ENCODE results near the gene CSNK1D. TPM values are rescaled to one million over a fixed set of nuclear protein-coding genes. Genes with fewer than 3 reads are reported as not detected.

Gene CSNK1D
- total RNA-seq, 6 experiments from 2014 or later, result 116 to 128 (median 118) TPM

- Mint-ChIP-seq H3K4me1 (ENCODE audit: low read depth) (peaks cover 67% of the 10 kb centered on the region), H3K27ac (0 out of 2 replicates have a peak overlapping the region, but pooled peaks have one; percentile 42), H3K27me3 (ENCODE audit: insufficient read depth) (peaks cover 12% of the 10 kb centered on the region), H3K4me3 (peak overlapping the region; percentile 11; the same call in 1 of the 2 replicates), H3K36me3 (ENCODE audit: low read depth) (peaks cover 36% of the 10 kb centered on the region), H3K9me3 (no peaks in the 10 kb centered on the region)
- no peak for DNase-seq
- TF ChIP-seq CTCF (IDR thresholded peaks at IDR 0.05), result no peak
These were observed 2.8 kb downstream of the CSNK1D start for GRCh38 chr17:82270651-82271050.

- peaks cover 69% of the 10 kb centered on the region for H3K4me1 Mint-ChIP-seq (ENCODE audit: low read depth)
- H3K4me3 Mint-ChIP-seq, result peak overlapping the region; percentile 11; the same call in 1 of the 2 replicates
- no peaks in the 10 kb centered on the region for H3K9me3 Mint-ChIP-seq
- 0 out of 2 replicates have a peak, but pooled peaks have one; percentile 6 for TF ChIP-seq CTCF (IDR thresholded peaks at IDR 0.05)
- peaks cover 36% of the 10 kb centered on the region for H3K36me3 Mint-ChIP-seq (ENCODE audit: low read depth)
- H3K27ac Mint-ChIP-seq, result peak overlapping the region; percentile 72; the same call in 1 of the 2 replicates
- no peak for DNase-seq
- H3K27me3 Mint-ChIP-seq (ENCODE audit: insufficient read depth), result peaks cover 11% of the 10 kb centered on the region
These were observed 3.5 kb downstream of the CSNK1D start for GRCh38 chr17:82269882-82270500.

GRCh38 chr17:82269138-82269881, 4.2 kb downstream of the CSNK1D start:
- Mint-ChIP-seq H3K9me3 (no peaks in the 10 kb centered on the region), H3K27ac (peak overlapping the region; percentile 72; the same call in 1 of the 2 replicates), H3K4me1 (ENCODE audit: low read depth) (peaks cover 69% of the 10 kb centered on the region)

GRCh38 chr17:82267575-82268379, 5.7 kb downstream of the CSNK1D start:
- Mint-ChIP-seq H3K36me3 (ENCODE audit: low read depth) (peaks cover 42% of the 10 kb centered on the region), H3K4me1 (ENCODE audit: low read depth) (peaks cover 69% of the 10 kb centered on the region)
- peak; percentile 96 for DNase-seq

More at GRCh38 chr17:82269138-82269881, 4.2 kb downstream of the CSNK1D start:
- H3K36me3 Mint-ChIP-seq (ENCODE audit: low read depth), result peaks cover 38% of the 10 kb centered on the region
- DNase-seq, result no peak
- peaks cover 8% of the 10 kb centered on the region for H3K27me3 Mint-ChIP-seq (ENCODE audit: insufficient read depth)
- no peak for TF ChIP-seq CTCF (IDR thresholded peaks at IDR 0.05)
- H3K4me3 Mint-ChIP-seq, result peak overlapping the region; percentile 24; the same call in 1 of the 2 replicates

More at GRCh38 chr17:82267575-82268379, 5.7 kb downstream of the CSNK1D start:
- Mint-ChIP-seq H3K4me3 (peak overlapping the region; percentile 80), H3K9me3 (no peaks in the 10 kb centered on the region), H3K27me3 (ENCODE audit: insufficient read depth) (peaks cover 8% of the 10 kb centered on the region), H3K27ac (peak overlapping the region; percentile 97)
- TF ChIP-seq CTCF (IDR thresholded peaks at IDR 0.05), result peak; percentile 44

All from HFFc6 (cell line).